UCSD-AML1 (cell line): Measurements from ENCODE around the gene TP53BP1.
"Not testable (repeated sequence)": the region's sequence is repeated elsewhere in the genome, so short reads cannot be mapped to it uniquely, and the experiment has no call there.

Experiments used
- DNase-seq: peaks from one replicate; lab custom pipeline; 2025; ENCODE audit not compliant: unreplicated experiment; lab: John Stamatoyannopoulos, UW

Gene TP53BP1

DNA sequence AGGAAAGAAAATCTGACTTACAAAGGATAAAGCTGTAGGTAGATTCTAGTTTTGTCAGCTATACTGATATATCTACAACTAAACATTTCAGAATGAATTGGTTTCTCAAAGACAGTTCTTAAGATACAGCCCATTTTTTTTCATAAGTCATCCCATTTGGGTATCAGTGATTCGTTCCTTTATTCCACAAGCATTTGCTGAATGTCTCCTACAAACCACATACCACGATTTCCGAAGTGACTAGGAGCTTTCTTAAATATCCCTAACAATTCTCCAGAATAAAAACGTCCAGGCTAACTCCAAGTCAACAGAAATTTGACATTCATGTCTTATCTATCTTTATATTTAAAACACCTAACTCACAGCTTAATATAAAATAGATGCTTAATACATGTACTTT lies 59.8 kb downstream of the TP53BP1 start:
- DNase-seq = no peak

GRCh38 chr15:43429687-43430086 lies 63.3 kb downstream of the TP53BP1 start:
- no peak for DNase-seq

DNA sequence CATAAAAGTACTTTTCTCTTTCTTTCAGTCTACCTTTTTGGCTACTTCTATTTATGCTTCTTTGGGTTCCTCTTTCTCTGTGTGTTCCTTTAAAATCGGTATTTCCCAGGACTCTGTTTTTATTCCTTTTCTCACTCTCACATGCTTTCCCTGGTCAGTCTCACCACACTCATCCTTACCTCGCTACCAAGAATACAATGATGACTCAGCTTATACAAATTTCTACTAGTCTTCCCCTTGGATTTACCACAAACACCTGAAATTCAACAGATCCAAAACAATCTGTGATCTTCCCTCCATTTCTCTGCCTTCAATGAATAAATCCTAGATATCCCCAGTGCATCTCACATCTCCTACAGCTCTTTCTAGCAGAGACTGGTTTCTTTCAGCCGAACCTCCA lies 69.2 kb downstream of the TP53BP1 start:
- DNase-seq = no peak

GRCh38 chr15:43420876-43421275 lies 72.1 kb downstream of the TP53BP1 start:
- DNase-seq = no peak

- no peak for DNase-seq
These were observed 72.5 kb downstream of the TP53BP1 start for GRCh38 chr15:43420435-43420834.

DNA sequence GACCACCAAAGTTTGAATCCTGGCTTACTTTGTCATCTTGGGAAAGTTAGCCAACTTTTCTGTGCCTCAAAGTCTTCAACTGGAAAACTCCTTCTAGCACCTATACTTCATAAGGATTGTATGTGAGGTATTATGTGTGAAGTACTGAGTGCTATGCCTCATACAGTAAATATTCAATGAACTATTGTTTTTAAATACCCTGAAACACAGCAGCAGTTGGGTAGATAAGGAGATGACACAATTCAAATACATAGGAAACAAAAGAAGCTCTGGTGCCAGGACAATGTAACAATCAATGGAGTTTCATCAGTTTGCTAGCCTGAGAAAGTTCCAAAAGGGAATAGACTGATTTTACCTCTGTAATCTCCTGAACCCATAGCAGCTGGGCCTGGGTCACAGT lies 78.8 kb downstream of the TP53BP1 start:
- no peak for DNase-seq

DNA sequence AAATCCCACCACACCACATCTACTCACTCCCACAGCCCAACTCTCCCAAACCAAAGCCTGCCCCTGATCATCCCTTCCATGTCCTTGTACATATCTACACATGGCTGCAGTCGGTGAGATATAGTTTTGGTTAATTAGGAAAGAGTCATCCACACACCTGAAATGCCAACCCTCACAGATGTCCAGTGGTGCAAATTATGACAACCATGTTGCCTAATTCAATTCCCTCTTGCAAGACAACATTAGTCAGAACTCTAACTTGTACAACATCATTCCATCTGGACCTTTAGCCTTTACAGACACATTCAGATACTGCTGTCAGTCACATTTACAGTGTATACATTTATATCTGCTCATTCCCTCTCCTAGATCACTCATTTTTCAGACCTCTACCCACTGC lies 80.9 kb downstream of the TP53BP1 start:
- no peak for DNase-seq

DNA sequence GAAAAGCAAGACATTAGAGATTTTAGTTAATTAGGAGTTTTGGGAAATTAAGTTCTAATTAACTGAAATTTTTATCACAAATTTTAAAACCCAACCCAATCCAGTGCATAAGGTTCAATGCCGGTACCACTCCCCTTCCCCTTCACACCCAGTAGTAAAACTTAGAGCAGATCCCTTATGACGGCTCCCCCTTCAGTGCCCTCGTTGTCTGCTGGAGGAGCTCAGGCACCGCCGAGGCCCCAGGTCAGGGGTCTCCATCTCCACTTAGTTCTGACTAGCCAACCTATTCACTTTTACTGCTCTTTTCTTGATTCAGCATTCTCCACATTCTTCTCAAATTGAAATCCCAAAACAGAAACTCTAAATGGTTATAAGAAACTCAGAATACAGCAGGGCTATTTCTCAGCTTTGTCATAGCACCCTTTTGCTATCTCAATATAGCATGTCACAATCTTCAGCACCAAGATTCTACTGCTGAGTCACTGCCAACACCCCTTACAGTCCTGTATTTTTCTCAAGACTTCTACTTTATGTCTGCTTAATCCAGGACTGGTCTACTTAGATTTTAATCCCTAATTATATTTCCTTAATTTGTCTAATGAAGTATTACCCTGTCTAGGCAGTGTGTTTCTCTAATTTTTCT lies 82.3 kb downstream of the TP53BP1 start:
- DNase-seq = no peak

GRCh38 chr15:43408789-43409188 lies 84.2 kb downstream of the TP53BP1 start:
- no peak for DNase-seq

- DNase-seq = no peak
These were observed 86.1 kb downstream of the TP53BP1 start for GRCh38 chr15:43406808-43407207.

GRCh38 chr15:43406189-43406588 lies 86.8 kb downstream of the TP53BP1 start:
- DNase-seq = no peak

DNA sequence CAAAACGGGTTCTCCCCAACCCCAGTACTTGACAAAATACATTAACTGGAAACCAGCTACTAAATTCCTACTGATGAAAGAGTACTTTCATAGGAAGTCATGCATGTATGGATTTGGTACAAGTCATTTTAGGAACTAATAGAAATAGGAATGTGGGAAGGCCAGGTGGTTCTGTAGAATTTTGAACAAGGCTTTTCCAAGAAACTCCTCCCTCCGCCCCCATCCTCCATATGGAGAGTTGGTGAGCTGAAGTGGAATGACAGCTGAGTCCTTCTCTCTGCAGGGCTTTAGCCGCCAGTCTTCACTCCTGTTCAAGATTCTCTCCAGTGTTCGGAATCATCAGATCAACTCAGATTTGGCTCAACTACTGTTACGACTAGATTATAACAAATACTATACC lies 88.8 kb downstream of the TP53BP1 start:
- DNase-seq = no peak

DNA sequence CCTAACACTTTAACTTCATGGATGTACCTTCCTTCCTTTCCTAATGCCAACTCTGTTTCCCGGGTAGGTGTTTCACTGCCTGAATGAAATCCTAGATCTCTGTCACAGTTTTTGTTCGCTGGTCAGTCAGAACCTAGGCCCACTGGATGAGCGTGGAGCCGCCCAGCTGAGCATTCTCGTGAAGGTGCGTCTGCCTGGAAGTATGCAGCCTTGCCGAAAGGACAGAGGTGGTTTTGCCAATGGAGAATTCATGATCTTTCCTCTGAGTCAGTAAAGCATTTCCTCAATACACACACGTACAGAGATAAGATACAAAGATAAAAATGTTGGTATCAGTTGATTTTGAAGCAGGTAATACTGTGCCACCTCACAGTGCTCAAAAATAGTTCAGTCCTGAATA lies 89.3 kb downstream of the TP53BP1 start:
- no peak for DNase-seq

DNA sequence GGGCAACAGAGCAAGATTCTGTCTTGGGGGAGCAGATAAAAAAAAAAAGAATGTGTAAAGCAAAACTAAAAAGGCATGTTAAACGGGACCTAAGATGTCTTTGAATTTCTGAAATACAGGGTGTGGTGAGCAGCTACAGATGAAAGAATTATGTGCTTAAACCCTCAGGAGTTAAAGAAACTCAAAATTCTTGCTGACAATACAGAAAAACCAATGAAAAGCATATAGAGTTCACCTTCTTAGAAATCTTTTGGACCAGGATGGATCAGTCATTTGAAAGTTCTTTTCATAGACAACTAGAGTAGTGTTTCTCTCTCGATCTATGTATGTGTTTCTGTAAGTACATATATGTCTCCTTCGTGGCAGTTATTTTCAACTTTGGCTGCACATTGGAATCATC lies 90.7 kb downstream of the TP53BP1 start:
- no peak for DNase-seq

DNA sequence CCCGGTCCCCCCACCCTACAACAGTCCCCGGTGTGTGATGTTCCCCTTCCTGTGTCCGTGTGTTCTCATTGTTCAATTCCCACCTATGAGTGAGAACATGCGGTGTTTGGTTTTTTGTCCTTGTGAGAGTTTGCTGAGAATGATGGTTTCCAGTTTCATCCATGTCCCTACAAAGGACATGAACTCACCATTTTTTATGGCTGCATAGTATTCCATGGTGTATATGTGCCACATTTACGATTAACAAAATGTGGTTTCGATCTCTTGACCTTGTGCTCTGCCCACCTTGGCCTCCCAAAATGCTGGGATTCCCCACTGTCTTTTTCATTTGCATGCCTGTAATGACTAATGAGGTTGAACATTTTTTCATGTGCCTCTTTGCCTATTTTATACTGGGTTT lies 99.4 kb downstream of the TP53BP1 start:
- not testable (repeated sequence) for DNase-seq

DNA sequence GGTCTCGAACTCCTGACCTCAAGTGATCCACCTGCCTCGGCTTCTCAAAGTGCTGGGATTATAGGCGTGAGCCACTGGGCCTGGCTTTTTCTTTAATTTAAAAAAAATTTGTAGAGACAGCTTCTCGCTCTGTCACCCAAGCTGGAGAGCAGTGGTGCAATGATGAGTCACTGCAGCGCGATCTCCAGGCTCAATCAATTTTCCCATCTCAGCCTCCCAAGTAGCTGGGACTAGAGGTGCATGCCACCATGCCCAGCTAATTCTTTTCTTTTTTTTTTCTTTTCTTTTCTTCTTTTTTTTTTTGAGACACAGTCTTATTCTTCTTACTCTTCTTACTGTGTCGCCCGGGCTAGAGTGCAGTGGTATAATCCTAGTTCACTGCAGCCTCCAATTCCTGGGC lies 102.2 kb downstream of the TP53BP1 start:
- DNase-seq = no peak

- DNase-seq = no peak
These were observed 109.9 kb downstream of the TP53BP1 start for GRCh38 chr15:43383070-43383469.

DNA sequence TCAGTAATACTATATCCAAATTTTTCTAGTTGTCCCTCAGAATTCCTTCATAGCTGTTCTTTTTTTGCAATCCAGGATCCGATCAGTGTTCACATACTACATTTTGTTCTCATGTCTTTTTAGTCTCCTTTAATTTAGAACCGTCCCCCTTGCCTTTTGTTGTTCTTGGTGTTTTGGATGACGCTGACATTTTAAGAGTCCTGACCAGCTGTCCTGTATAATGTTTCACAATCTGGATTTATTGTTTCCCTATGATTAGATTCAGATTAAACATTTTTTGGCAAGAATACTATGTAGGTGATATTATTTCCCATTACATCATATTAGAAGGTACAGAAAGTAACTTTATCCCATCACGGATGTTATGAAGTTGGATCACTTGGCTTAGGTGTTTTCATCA lies 110.6 kb downstream of the TP53BP1 start:
- no peak for DNase-seq

DNA sequence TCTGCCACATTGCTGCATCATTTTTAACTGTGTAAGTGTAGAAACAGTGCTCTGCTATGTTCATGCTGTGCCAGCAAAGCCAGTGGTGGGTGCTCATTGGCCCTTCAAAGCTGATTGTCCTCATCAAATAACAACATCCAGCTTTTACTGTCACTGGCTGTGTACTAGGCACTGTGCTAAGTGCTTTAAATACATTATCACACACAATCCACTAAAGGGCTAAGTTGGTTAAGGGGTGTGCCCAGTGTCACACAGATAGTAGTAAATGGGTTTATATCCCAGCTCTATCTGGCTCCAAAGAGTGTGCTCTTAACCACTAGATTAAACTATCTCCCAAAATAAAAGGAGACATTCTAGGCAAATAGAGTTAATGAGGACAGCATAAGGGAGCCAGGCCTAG lies 114.4 kb downstream of the TP53BP1 start:
- no peak for DNase-seq

GRCh38 chr15:43376017-43376705 lies 116.8 kb downstream of the TP53BP1 start:
- DNase-seq = peak; percentile 14

DNA sequence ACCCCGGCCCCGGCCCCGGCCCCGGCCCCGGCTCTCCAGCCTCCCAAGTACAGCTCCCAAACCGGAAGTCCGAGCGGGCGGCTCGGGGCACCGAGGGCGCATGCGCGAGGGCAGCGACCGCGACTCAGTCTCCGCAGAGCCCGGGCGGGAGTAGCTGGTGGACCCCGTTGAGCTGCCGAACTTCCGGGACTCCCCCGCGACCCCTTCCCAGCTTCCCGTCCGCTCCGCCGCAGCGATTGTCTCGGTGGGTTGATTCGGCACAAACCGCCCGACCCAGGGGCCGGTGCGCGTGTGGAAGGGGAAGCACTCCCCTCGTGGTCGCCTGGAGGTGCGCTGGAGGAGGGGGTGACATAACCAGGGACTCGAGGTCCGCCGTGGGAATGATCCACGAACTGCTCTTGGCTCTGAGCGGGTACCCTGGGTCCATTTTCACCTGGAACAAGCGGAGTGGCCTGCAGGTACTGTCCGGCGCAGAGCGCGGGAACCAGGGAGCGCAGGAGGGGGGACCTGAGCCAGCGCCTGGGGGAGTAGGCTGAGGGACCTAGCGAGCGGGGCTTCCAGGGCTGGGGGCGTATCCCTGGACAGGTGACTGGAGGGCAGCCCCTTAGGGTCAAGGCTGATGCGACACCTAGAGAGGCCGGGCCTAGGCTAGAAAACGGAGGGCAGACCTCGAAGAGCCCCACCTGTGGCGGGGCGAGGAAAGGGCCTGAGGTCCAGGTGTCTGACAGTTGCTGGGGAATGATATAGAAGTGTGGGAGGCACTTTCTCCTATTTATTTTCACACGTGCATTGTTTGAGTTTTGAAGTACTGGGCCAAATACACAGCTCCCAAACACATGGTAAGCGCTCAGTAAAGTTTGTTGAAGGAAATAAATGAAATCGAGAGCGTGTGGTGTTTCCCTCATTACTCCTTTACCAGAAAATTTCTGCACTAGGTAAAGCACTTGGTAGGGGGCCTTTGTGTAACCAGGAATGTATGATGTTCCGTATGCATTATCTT lies 121.7 kb downstream of the TP53BP1 start, which contains the start of the genes TUBGCP4 and ZSCAN29:
Gene TUBGCP4 (plus strand): TSS at position 127 of the 1,000 bp plus-strand sequence. CDS start 254 bp downstream, at position 381.
Gene ZSCAN29 (minus strand): TSS at position 69 of the 1,000 bp plus-strand sequence. CDS start 1,130 bp downstream, outside the sequence.
- DNase-seq = peak; percentile 88
